Measurements from ENCODE around the gene FSTL3. TPM values are rescaled to one million over a fixed set of nuclear protein-coding genes. Genes with fewer than 3 reads are reported as not detected.
A peak's percentile ranks its signal among the peaks of the same experiment; 100 is the strongest.

FSTL3 gene
- total RNA-seq, 1 experiment from 2014 or later = 7.1 TPM

DNA sequence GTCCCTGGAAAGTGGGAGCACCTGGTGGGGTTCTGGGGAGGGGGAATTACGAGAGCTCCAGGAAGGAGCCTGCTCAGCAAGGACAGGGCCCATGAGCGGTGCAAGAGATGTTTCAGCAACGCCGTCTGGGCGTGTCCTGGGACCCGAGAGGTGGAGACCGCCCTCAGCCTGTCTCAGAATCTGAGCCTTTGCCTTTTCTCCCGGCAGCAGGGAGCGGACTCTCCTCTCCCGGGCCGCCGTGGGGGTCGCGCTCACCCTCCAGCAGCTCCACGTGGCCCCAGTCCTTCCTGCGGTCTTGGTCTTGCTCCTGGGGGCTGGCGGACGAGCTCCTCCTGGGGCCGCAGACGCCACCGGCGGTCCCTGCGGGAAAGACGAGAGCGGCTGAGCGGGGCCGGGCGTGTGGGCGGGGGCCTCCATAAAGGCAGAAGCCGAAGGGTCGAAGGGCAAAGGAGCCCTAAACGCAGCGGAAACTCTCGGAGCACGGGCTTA is 43.6 kb upstream of the FSTL3 start:
- Mint-ChIP-seq H3K36me3 (ENCODE audit: insufficient read depth, unreplicated experiment) (peaks cover 46% of the 10 kb centered on the region), H3K4me1 (ENCODE audit: low read depth, unreplicated experiment) (no peaks in the 10 kb centered on the region), H3K9me3 (ENCODE audit: low read depth, unreplicated experiment) (no peaks in the 10 kb centered on the region), H3K27ac (ENCODE audit: unreplicated experiment) (peak overlapping the region; percentile 86), H3K4me3 (ENCODE audit: low read depth, unreplicated experiment) (peak overlapping the region; percentile 88), H3K27me3 (ENCODE audit: unreplicated experiment) (no peaks in the 10 kb centered on the region)
- DNase-seq = peak; percentile 25
- TF ChIP-seq, protein P1, sequence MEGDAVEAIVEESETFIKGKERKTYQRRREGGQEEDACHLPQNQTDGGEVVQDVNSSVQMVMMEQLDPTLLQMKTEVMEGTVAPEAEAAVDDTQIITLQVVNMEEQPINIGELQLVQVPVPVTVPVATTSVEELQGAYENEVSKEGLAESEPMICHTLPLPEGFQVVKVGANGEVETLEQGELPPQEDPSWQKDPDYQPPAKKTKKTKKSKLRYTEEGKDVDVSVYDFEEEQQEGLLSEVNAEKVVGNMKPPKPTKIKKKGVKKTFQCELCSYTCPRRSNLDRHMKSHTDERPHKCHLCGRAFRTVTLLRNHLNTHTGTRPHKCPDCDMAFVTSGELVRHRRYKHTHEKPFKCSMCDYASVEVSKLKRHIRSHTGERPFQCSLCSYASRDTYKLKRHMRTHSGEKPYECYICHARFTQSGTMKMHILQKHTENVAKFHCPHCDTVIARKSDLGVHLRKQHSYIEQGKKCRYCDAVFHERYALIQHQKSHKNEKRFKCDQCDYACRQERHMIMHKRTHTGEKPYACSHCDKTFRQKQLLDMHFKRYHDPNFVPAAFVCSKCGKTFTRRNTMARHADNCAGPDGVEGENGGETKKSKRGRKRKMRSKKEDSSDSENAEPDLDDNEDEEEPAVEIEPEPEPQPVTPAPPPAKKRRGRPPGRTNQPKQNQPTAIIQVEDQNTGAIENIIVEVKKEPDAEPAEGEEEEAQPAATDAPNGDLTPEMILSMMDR (IDR thresholded peaks at IDR 0.05; ENCODE audit: unreplicated experiment) = no peak
- no TSS peak for BruUV-seq (replicated peaks)
- CTCF ChIA-PET = no interaction called here
- intact Hi-C loops (cut with micrococcal nuclease; ENCODE audit: unreplicated experiment) = no loop called here

DNA sequence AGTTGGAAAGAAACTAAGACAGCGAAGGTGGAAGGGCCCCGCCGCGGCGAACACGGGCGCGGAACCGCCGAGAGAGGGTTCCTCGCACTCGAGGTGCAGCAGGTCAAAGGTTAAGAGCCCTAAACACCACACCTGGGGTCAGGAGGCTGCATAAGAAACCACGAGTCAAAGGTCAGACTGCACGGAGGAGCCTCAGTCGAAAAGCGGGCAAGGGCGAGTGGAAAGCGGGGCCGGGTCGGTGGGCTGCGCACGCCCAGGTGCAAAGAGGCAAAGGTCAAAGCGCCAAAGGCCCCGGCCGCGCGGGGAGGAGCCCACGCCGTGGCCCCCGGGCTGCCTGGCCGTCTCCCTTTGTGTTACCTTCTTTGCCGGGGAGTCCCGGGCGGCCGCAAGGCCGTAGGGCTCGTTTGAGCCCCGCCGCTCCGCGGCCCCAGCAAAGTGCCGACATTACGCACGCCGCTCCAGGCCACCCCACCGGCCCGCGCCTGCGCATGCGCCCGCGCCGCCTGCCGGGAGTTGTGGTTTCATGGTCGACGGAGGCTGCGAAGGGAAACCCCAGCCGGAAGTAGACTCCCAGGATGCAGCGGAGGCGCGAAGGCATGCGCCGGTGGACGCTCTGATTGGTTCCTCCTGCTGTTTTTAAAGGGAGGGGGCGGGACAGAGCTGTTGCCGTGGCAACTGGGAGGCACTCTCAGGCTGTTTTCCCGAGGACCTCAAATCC is 43.0 kb upstream of the FSTL3 start, which contains the start of gene POLRMT:
Gene POLRMT (minus strand): TSS at position 470 of the 718 bp plus-strand sequence. CDS start 25 bp downstream, at position 445.
- H3K4me1 Mint-ChIP-seq (ENCODE audit: low read depth, unreplicated experiment) = no peaks in the 10 kb centered on the region
- H3K4me3 Mint-ChIP-seq (ENCODE audit: low read depth, unreplicated experiment) = peak within 1 kb of the TSS; percentile 88
- H3K36me3 Mint-ChIP-seq (ENCODE audit: insufficient read depth, unreplicated experiment) = peaks cover 43% of the 10 kb centered on the region
- TF ChIP-seq, protein P1 (IDR thresholded peaks at IDR 0.05; ENCODE audit: unreplicated experiment) = no peak
- intact Hi-C loops (cut with micrococcal nuclease; ENCODE audit: unreplicated experiment) = no loop called here
- H3K27me3 Mint-ChIP-seq (ENCODE audit: unreplicated experiment) = no peaks in the 10 kb centered on the region
- no peaks in the 10 kb centered on the region for H3K9me3 Mint-ChIP-seq (ENCODE audit: low read depth, unreplicated experiment)
- peak within 1 kb of the TSS; percentile 86 for H3K27ac Mint-ChIP-seq (ENCODE audit: unreplicated experiment)
- CTCF ChIA-PET = interaction anchor here (0.7 kb wide), 1 partner anchor 86 kb away, joined by 3 read pairs; no protein-coding TSS in a partner anchor
- DNase-seq = peak; percentile 92
- BruUV-seq (replicated peaks) = TSS peak; percentile 45

DNA sequence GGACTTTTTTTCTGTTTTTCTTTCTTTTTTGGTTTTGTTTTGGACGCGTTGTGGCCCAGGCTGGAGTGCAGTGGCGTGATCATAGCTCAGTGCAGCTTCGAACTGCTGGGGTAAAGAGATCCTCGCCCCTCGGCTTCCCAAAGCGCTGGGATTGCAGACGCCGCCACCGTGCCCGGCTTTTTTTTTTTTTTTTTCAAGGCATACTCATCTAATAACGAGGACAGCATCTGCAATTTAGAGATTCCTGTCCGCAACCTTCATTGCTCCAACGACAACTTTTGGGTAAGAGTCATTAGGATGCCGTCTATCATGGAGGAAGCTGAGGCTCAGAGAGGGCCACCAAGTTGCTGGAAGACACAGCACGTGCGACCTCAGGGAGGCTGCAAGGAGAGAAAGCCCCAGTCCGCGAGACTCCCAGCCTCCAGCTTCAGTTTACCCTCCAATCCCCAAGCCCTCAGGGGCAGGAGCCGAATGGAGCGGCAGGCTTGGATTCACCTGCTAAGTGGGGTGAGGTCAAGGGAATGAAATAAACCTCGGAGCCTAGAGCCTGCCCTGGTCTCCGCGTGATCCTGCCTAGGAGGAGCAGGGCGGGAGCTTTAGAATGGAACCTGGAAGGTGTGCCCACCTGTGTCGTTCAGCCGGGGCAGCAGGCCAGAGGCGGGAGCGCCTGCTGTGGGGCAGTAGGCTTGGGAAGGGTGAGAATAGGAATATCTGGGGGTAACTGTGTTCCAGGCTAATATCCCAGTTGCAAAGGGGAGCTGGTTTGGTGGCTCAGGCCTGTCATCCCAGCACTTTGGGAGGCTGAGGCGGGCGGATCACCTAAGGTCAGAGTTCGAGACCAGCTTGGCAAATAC is 42.2 kb upstream of the FSTL3 start:
- no peaks in the 10 kb centered on the region for H3K9me3 Mint-ChIP-seq (ENCODE audit: low read depth, unreplicated experiment)
- H3K27me3 Mint-ChIP-seq (ENCODE audit: unreplicated experiment) = peaks cover 3% of the 10 kb centered on the region
- H3K27ac Mint-ChIP-seq (ENCODE audit: unreplicated experiment) = peak overlapping the region; percentile 86
- H3K4me3 Mint-ChIP-seq (ENCODE audit: low read depth, unreplicated experiment) = peak overlapping the region; percentile 88
- H3K4me1 Mint-ChIP-seq (ENCODE audit: low read depth, unreplicated experiment) = peaks cover 2% of the 10 kb centered on the region
- BruUV-seq (replicated peaks) = no TSS peak
- DNase-seq = no peak
- CTCF ChIA-PET = interaction anchor here (0.7 kb wide), 2 partner anchors 87 to 840 kb away, joined by 3 read pairs; no protein-coding TSS in a partner anchor
- peaks cover 40% of the 10 kb centered on the region for H3K36me3 Mint-ChIP-seq (ENCODE audit: insufficient read depth, unreplicated experiment)
- TF ChIP-seq, protein P1 (IDR thresholded peaks at IDR 0.05; ENCODE audit: unreplicated experiment) = no peak
- intact Hi-C loops (cut with micrococcal nuclease; ENCODE audit: unreplicated experiment) = no loop called here

DNA sequence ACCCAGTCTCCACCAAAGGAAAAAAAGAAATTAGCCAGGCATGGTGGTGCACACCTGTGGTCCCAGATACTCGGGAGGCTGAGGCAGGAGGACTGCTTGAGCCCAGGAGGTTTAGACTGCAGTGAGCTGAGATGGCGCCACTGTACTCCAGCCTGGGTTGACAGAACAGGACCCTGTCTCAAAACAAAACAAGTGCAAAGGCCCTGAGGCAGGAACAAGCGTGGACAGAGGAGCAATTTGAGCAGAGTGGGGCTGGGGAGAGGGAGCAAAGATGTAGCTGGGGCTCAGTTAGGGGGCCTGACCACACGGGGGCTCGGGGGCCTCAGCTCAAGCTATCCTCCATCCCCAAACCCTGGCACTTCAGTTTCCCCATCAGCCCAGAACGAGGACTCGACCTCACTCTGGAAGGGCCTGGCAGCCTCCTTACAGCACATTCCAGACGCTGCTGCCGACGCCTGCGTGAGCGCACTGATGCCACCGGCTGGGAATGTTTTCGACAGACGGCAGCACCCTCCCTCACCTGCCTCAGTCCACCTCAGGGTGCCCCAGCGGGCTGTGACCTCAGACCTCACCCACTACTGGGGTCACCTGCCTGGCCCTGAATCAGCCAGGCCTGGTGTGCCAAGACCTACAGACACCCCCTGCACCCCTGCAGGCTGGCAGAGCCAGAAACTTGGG is 41.1 kb upstream of the FSTL3 start:
- Mint-ChIP-seq H3K4me3 (ENCODE audit: low read depth, unreplicated experiment) (no peak overlapping the region), H3K9me3 (ENCODE audit: low read depth, unreplicated experiment) (no peaks in the 10 kb centered on the region), H3K4me1 (ENCODE audit: low read depth, unreplicated experiment) (peaks cover 10% of the 10 kb centered on the region), H3K36me3 (ENCODE audit: insufficient read depth, unreplicated experiment) (peaks cover 41% of the 10 kb centered on the region), H3K27me3 (ENCODE audit: unreplicated experiment) (peaks cover 12% of the 10 kb centered on the region), H3K27ac (ENCODE audit: unreplicated experiment) (no peak overlapping the region)
- DNase-seq = no peak
- CTCF ChIA-PET = interaction anchor here (0.7 kb wide), 1 partner anchor 838 kb away, joined by 3 read pairs; no protein-coding TSS in a partner anchor
- BruUV-seq (replicated peaks) = no TSS peak
- TF ChIP-seq, protein P1 (IDR thresholded peaks at IDR 0.05; ENCODE audit: unreplicated experiment) = no peak
- intact Hi-C loops (cut with micrococcal nuclease; ENCODE audit: unreplicated experiment) = no loop called here

Data from Calu3 (cell line).